KMS-11 (cell line): ENCODE results near the gene PAF1.

Experiments used
- H2AFZ ChIP-seq: fragments of 200-600 bp; sonication (generic); 2 replicates; pipeline ENCODE4 v1.6.1; 2016; ENCODE audit warnings: antibody characterized with exemption, mixed run types, low read depth
- H3K27ac ChIP-seq: fragments of 200-600 bp; sonication (generic); 2 replicates; pipeline ENCODE4 v1.6.1; 2016; ENCODE audit warnings: mild to moderate bottlenecking, mixed run types
- H3K27me3 ChIP-seq: fragments of 200-600 bp; sonication (generic); 2 replicates; pipeline ENCODE4 v1.6.1; 2017; ENCODE audit warnings: mild to moderate bottlenecking, low read depth, mixed run types, moderate library complexity; ENCODE audit not compliant: insufficient read depth
- H3K36me3 ChIP-seq: fragments of 200-600 bp; sonication (generic); 2 replicates; pipeline ENCODE4 v1.6.1; 2017; ENCODE audit warnings: mild to moderate bottlenecking, mixed run types; ENCODE audit not compliant: insufficient read depth
- H3K4me1 ChIP-seq: fragments of 200-600 bp; sonication (generic); 2 replicates; pipeline ENCODE4 v1.6.1; 2016; ENCODE audit warnings: mild to moderate bottlenecking, low read depth, mixed run types; ENCODE audit not compliant: poor library complexity, severe bottlenecking
- H3K4me2 ChIP-seq: fragments of 200-600 bp; sonication (generic); 2 replicates; pipeline ENCODE4 v1.7.0; 2016; ENCODE audit warnings: mild to moderate bottlenecking, mixed run types
- H3K4me3 ChIP-seq: fragments of 200-600 bp; sonication (generic); IDR thresholded peaks from 2 replicates; pipeline ENCODE4 v1.6.1; 2017; ENCODE audit warnings: low read depth, low read length, mixed read lengths; ENCODE audit not compliant: insufficient read depth
- H3K79me2 ChIP-seq: fragments of 200-600 bp; sonication (generic); 2 replicates; pipeline ENCODE4 v1.6.1; 2016; ENCODE audit warnings: low read depth, mixed run types; ENCODE audit not compliant: insufficient read depth
- H3K9ac ChIP-seq: fragments of 200-600 bp; sonication (generic); 2 replicates; pipeline ENCODE4 v1.6.1; 2016; ENCODE audit warnings: mild to moderate bottlenecking, mixed run types
- H4K20me1 ChIP-seq: fragments of 200-600 bp; sonication (generic); 2 replicates; pipeline ENCODE4 v1.6.1; 2016; ENCODE audit warnings: mild to moderate bottlenecking, mixed run types; ENCODE audit not compliant: insufficient read depth
- CTCF ChIP-seq: fragments of 200-600 bp; sonication (generic); conservative IDR thresholded peaks from 2 replicates; pipeline ENCODE4 v1.6.1; 2017; ENCODE audit warnings: low read depth, mild to moderate bottlenecking, antibody characterized with exemption, low read length, moderate library complexity, mixed read lengths

The PAF1 gene

GRCh38 chr19:39390751-39391437, at the start of gene PAF1, which contains the start of gene MED29:
TSS of gene PAF1 (minus strand) at chr19:39391106. CDS start at chr19:39390864, 242 bp downstream.
TSS of gene MED29 (plus strand) at chr19:39391378. CDS start at chr19:39391423, 45 bp downstream.
- Histone ChIP-seq H3K4me2 (peak within 1 kb of the TSS; percentile 94), H4K20me1 (no peaks in the 10 kb centered on the region), H3K4me1 (peaks cover 20% of the 10 kb centered on the region), H3K9ac (peak within 1 kb of the TSS; percentile 99), H3K4me3 (peak within 1 kb of the TSS; percentile 62), H3K27ac (peak within 1 kb of the TSS; percentile 97), H2AFZ (peak within 1 kb of the TSS; percentile 96), H3K27me3 (no peaks in the 10 kb centered on the region), H3K79me2 (peaks cover 32% of the 10 kb centered on the region), H3K36me3 (0 out of 2 replicates have a peak, but pooled peaks cover 6% of the 10 kb centered on the region)
- TF ChIP-seq CTCF, result no peak

GRCh38 chr19:39438270-39438934, 47.5 kb upstream of the PAF1 start:
- H3K27me3 ChIP-seq, result no peaks in the 10 kb centered on the region
- H3K4me1 ChIP-seq, result peaks cover 24% of the 10 kb centered on the region
- H4K20me1 ChIP-seq, result no peaks in the 10 kb centered on the region
- peaks cover 17% of the 10 kb centered on the region; the same call in 1 of the 2 replicates for H3K36me3 ChIP-seq
- no peak overlapping the region for H2AFZ ChIP-seq
- H3K79me2 ChIP-seq, result peaks cover 23% of the 10 kb centered on the region
- TF ChIP-seq CTCF, result no peak
- no peak overlapping the region for H3K4me2 ChIP-seq
- no peak overlapping the region for H3K4me3 ChIP-seq
- no peak overlapping the region for H3K9ac ChIP-seq
- no peak overlapping the region for H3K27ac ChIP-seq

GRCh38 chr19:39436350-39436716, 45.4 kb upstream of the PAF1 start:
- Histone ChIP-seq H3K4me3 (no peak overlapping the region), H3K79me2 (peaks cover 23% of the 10 kb centered on the region), H2AFZ (peak overlapping the region; percentile 80; the same call in 1 of the 2 replicates), H3K27ac (peak overlapping the region; percentile 50), H4K20me1 (no peaks in the 10 kb centered on the region), H3K27me3 (no peaks in the 10 kb centered on the region), H3K36me3 (peaks cover 27% of the 10 kb centered on the region; the same call in 1 of the 2 replicates), H3K9ac (peak overlapping the region; percentile 97), H3K4me1 (peaks cover 44% of the 10 kb centered on the region), H3K4me2 (peak overlapping the region; percentile 100)
- no peak for TF ChIP-seq CTCF

- no peaks in the 10 kb centered on the region for H4K20me1 ChIP-seq
- H3K4me1 ChIP-seq, result peaks cover 50% of the 10 kb centered on the region
Observed at GRCh38 chr19:39435499-39436349, 44.8 kb upstream of the PAF1 start, which contains the start of gene RPS16. TSS of gene RPS16 (minus strand) at chr19:39435949. CDS start at chr19:39435895, 54 bp downstream.

More at GRCh38 chr19:39435499-39436349, 44.8 kb upstream of the PAF1 start, which contains the start of gene RPS16:
- peak within 1 kb of the TSS; percentile 80; the same call in 1 of the 2 replicates for H2AFZ ChIP-seq
- H3K9ac ChIP-seq, result peak within 1 kb of the TSS; percentile 97
- H3K79me2 ChIP-seq, result peaks cover 23% of the 10 kb centered on the region
- H3K4me3 ChIP-seq, result no peak within 1 kb of the TSS
- H3K27ac ChIP-seq, result peak within 1 kb of the TSS; percentile 75
- no peaks in the 10 kb centered on the region for H3K27me3 ChIP-seq
- TF ChIP-seq CTCF, result no peak
- H3K4me2 ChIP-seq, result peak within 1 kb of the TSS; percentile 100
- peaks cover 27% of the 10 kb centered on the region; the same call in 1 of the 2 replicates for H3K36me3 ChIP-seq
